Bone marrow (tissue), 2 donors: ENCODE measurements around the gene STK32C.

ENCODE experiments used
- DNase-seq, 2 donors: peaks; one replicate each; lab custom pipeline; 2025; lab: John Stamatoyannopoulos, UW

Gene STK32C

DNA sequence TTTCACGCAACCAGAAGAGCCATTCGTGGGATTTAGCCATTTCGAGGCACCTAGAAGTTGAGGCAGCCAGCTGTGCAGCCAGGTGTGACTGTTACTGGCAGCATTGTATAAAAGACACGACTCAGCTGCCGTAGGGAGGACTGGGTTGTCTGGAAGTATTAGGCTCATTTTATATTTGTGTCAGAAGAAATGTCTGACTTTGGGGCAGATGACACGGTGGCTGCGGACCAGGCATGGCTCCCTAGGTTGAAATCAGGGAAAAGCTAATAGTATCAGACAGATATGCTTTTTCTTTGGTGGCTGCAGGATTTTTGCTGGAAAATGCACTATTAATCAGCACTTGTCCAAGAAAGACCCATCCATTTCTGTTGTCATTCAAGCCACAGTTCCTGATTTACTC lies 125.2 kb downstream of the STK32C start:
- no peak for DNase-seq

DNA sequence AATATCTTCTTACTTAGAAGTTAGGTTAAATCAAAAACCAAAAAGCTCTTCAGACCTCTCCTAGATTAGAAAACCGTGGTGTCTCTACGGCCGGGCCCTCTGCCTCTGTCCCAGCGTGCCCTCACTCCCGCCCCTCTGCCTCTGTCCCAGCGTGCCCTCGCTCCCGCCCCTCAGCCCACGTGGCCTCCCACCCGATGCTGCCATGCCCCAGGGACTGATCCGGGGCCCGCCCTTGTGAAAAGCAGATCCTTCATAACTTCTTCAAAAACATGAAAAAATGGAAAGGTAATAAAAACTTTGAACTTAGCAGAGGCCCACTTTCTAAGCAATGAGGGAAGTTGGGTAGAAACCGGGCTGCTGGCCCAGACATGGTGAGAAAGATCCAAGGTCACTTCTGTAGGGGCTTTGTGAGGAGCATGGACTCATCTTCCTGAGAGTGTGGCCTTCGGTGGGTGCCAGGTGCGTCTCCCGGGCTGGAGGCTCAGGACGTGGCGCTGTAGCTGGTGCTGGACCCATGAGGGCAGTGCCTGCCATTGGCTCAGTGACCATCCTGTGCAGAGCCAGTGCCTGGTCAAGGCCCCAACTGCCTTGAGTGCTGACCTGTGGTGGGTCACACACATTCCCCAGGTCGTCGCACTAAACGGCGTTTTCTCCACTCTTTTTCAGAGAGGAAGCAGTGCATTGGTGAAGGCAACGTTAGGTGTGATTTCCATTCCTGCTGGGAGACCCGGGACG lies 125.9 kb downstream of the STK32C start:
- DNase-seq = no peak

DNA sequence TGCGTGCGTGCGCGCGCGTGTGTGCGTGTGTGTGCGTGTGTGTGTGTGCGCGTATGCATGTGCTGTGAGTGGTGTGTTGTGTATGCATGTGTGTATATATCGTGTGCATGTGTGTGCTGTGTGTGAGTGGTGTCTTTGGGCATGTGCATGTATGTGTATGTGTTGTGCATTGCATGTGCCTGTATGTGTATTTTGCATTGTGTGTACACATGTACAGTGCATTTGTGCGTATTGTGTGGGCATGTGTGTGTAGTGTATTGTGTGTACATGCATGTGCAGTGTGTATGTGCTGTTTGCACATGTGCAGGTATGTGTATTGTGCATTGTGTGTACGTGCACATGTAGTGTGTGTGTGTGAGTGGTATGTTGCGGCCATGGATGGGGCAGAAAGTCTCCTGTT lies 127.0 kb downstream of the STK32C start:
- DNase-seq = no peak

DNA sequence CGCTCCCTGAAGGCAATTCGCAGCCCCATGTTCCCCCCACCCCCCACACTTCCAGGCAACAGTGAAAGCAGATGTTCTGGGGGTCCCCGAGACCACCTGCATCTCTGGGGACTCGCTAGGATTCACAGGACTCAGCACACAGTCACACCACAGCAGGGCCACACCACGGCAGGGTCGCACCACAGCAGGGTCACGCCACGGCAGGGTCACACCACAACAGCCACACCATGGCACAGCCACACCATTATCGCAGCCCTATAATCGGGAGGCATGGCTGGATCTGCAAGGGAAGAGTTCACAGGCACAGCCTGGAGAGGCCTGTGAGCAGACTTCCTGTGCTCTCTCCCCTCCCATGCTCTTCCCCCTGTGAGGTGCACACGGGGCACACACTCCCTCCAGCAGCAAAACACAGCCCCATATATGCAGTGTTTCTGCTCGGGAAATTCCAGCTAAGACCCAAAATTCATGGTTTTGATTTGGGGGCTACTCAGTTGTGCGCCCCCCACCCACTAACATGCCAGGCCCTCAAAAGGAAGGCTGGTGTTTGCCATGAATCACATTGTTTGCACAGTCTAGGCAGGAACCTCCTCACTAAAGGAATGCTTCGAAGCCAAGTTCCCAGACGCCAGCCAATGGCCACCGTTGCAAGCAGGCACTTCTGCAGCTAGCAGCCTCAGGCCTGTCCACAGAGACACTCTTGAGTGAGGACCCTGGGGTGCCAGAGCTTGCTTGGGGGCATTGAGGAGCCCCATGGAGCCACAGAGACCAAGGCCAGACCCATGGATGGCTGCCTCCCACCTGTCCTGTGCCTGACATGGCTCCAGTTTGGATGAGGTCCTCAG lies 128.0 kb downstream of the STK32C start:
- no peak for DNase-seq

DNA sequence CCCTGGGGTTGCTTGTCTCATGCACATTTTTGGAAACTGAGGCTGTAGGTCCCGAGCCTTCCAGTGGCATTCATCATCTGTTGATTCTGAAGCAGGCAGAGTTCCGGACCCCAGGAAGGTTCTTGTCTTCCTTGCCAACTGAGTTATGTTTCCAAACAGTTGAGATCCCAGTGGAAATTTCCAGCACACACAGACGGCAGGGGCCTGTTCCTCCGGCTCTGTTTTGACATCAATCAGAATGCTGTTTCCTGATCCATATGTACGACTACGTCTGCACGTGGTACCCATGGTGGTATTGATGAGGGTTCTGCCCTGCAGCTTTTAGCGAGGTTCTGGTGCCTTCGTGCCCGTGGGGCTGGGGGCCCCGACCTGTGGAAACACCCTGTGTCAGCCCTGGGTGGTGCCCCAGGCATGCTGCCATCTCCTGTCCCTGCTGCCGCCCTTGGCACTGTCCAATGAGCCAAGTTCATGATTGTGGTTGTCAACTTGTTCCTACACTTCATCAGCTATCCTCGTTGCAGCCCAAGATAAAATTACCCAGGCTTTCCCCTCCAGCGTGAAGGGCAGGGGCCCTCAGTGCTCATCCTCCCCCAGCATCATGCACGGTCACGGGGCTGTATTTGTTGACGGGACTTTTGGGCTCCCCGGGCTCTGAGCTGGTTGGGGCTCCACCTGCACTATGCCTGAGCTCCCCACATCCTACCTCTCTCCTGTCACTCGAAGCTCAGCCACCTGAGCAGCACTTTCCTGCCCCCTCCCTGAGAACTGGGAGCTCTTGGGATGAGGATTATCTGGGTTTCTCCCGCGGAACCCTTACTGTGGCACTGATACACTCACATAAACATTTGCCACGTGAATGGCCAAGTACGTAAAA lies 128.8 kb downstream of the STK32C start:
- DNase-seq = no peak

DNA sequence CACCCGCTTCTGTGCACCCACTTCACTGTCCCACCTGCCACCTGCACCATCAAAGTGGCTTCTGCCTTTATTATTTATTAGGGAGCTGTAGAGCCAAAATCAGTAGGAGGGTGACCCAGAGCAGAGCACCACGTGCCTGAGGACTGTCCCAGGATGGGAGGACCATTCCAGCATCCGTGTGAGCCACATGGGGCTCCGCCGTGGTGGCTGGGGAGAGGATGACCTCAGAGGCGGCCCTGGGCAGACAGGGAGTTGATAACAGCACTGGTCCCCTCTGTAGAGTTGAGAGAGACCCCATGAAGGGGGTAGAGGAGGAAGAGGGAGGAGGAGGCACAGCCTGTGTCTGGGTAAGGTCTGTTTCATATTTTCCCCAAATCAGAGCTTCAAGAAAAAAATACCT lies 129.7 kb downstream of the STK32C start:
- no peak for DNase-seq

DNA sequence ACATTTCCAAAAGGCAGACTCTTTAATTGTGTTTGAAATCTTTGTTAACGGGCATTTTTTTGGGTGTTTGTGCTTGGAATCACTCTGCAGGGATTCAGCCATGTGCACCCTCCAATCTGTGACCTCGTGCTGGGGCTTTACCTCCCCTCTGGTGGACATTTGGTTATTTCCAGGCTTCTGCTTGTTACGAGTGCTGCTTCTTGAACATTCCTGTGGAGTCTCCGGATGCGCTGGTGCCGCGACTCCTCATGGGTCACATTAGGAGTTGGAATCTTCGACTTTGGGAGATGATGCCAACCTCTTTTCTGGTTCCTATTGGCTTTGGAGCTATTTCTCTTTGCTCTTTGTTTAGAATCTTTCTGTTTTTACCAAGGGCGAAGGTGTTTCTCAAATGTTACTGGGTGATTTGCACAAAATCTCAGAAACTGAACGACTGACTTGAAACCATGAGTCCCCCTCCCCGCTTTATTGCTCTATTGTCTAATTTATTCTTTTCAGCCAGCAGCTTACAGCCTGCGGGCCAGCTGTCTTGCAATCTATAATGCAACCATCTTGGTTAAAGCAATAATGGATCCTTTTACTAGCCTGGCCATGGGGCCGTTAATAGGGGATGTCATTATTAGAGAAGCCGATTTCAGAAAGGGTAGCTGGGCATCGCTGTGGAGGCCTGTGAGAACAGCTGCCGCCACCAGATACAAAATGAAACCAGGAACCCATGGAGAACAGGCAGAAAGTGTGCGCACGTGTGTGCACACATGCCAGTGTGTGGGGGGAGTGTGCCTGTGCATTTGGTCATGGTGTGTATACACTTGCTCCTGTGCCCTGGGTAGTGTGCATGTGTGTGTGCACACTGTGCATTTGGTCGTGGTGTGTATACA lies 130.9 kb downstream of the STK32C start:
- no peak for DNase-seq

DNA sequence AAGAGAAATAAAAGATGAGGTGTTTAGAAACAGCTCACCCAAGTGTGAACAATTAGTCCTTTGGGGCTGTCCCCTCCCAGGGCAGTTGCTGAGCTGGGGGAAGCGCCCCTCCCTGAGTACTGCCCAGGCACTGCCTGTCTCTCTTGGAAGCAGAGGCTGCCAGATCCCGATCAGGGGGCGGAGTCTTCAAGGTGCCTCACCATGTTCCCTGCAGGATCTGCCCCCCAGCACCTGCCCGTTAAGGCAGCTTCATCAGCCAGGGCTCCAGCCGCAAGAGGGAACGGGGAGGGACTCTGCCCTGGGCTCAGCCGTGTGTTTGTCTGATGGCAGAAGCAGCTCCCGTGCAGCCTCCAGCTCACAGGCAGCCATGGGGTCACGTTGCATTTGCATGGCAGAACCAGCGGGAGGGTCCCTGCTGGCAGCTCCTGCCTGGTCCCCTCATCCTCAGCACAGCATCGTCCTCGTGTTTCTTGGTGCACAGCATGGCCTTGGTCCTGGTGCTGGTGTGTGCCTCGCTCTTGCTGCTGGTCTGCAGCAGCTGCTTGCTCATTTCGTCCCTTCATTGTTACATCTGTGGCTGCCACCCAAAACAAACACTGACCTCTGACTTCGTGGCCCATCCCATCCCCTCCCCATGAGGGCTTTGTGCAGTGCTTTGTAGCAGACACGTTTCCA lies 131.7 kb downstream of the STK32C start:
- DNase-seq = no peak

DNA sequence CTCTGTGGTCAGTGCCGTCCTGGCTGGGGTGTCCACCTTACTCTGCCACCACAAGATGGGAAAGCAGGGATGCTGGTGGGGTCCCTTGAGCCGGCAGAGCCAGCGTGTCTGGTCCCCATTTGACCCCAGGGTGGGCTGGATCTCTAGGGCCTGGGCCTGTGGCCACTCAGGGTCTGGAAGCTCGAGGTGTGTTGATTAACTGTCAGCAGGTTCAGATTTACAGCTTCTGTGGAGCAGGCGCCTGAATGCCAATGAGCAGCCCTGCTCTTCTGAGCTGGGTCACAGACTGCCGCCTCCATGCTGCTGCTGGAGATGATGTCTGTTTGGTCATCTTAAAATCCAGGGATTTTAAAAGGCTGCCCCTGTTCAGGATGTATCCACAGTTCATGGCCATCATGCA lies 132.3 kb downstream of the STK32C start:
- DNase-seq = no peak

DNA sequence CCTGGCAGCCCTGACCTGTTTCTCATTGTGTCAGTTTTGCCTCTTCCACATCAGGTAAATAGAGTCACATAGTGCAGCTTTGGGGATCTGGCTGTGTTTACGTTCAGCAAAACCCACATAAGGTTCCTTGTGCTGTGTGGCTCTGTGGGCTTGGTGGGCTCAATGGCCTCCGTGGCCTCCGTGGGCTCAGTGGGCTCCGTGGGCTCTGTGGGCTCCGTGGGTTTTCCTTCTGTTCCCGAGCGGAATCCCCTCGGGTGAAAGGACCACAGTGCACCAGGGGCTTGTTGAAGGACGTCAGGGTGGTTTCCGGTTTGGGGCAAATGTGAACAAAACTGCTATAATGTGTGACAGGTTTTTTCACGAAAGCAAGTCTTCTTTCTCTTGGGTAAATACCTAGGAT lies 133.5 kb downstream of the STK32C start:
- DNase-seq = no peak

DNA sequence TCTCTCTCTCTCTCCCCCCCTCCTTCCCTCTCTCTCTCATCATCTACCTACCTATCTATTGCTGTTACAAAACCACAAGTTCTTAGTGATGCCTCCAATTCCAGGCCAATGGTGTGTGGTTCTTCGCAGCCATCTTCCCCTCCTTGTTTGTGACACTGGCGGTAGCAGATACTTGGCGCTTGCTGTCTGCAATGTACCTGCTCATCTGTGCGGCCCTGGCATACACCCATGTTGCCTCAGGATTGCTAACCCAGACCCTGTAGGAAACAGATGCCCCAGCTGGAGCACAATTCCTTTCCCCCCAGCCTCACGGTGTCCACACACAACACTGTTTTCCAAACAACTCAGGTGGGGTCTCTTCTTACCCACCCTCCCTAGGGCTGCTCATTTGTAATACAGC lies 134.6 kb downstream of the STK32C start:
- DNase-seq = no peak

DNA sequence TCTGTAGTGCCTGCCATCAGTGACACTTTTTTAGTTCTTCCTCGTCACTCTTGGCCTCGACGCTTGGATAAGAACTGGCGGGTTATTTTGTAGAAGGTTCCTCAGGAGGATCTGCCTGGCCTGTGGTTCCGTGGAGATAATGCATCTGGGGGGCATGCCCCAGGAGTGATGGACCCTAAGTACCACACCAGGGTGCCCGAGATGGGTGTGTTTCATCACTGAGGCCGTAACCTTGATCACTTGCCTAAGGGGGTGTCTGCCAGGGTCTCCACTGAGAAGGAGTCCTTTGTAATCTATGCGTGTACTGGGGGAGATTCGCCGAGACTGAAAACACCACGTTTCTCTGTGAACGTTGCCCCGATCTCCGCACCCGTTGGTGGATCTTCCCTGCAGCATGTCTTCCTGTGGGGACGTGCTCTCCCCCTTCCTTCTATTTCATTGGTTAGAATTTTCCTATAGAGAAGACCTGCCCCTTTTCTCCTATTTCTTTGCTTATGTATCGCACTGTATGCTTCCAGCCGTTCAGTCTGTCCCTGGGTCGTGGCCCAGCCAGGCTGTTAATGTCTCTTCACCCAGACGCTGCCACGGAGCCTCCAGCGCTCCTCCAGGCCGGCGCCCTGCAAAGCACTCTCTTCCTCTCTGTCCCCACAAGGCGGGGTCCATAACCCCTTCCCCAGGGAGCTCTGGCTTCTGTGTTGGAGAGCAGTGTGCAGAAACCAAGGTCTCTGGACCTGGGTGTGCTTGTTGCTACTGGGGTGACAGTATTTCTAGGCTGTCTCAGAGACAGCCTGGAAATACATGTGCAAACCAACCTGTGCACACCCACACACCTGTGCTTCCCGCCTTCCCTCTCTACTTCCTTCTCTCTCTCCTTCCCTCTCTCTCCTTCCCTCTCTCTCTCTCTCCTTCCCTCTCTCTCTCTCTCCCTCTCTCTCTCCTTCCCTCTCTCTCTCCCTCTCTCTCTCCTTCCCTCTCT lies 135.4 kb downstream of the STK32C start:
- no peak for DNase-seq

DNA sequence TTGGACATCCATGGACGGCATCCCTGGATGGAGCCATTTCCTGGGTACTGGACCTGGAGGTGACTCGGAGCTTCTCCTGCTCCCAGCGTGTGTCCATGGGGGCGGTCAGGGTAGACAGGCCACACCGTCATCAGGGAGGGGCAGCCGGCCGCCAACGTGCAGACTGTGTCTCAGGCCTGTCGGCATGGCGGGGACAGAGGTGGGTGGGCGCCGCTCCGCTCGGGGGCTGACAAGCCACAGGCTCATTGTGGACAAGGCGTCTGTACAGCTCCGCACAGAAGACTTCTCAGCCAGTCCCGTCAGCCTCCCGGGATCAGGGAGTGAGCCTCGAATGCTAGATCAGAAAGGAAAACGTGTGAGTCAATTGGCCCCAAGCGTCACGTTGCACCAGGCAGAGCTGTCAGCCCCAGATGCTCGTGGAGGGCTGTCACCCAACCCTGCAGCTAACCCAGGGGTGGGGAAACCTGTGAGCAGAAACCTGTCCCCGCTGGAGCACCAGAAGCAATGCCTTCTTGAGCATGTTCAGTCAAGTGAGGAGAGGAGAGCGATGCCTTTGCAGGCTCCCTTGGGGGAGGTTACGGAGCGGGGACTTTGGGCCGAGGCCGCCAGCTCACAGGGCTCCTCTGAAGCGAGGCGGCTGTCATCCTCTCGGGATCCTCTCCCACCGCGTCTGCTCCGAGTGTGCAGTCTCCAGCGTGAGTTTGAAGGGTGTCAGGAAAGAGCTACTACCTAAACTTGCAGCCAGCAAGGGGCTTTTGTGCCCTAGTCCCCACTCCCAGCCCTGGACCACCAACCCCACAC lies 137.0 kb downstream of the STK32C start:
- no peak for DNase-seq

DNA sequence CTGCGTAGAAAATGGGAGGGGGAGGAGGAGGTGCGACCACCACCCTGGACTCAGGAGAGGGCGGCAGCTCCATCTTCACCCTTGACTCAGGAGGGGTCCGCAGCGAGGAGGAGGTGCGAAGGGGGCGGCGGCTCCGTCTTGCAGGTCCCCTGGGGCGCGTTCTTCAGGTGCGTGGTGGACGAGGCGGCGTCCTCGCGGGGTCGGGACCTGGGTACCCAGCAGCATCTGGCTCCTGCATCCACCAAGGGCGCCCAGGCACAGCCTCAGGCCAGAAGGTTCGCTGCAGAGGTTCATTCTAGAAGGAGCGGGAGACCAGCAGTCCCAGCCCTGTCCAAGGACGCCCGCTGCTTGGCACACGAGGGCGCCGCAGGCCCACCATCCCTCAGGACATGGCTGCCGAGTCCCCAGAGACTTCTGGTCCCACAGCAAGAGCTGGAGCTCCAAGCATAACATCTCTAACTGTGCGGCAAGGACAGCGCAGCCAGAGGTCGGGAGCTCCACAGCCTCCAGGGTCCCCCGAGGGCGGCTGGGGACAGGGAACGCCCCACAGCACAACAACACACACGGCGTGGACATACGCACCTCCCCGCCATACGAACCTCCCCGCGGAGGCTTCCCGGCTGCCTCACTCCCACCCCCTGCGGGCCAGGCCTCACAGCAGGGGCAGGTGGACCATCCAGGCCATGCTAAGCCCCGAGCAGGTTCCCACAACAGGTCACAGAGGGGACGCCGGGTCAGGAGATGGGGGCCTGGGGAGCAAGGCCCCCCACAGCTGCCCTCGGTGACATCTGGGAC lies 137.8 kb downstream of the STK32C start:
- no peak for DNase-seq

DNA sequence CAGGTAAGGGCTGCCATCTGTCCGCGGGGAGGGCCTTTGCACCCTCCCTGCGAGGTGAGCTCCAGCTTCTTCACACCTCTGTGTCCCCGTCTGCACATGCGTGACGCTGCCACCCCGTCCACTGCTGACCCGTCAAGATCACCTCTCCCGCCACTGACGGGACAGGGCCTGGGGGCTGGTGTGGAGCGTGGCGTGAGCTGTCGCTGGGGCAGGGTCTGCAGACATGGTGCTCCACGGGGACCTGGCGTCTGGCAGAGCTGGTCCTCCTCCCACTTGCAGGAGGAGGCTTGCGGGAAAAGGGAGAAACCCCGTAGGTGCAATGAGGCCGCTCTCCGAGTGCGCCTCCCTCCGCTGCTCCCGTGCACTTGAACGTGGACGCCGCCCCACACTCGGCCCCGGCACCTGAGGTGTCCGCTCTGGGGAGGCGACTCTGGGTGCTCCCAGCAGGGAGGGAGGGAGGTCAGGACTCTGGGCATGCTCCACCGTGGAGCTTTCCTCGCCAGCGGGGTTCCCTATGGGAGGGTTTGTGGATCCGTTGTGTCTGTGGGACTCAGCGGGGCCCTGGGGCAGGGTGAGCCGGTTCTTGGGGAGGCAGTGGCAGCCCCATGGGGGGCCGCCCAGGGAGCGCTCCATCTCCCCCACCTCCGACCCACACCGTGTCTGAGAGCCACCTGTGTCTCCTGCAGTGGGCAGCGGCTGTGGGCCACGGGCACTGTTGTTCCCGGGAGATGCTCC lies 138.6 kb downstream of the STK32C start:
- DNase-seq = no peak

DNA sequence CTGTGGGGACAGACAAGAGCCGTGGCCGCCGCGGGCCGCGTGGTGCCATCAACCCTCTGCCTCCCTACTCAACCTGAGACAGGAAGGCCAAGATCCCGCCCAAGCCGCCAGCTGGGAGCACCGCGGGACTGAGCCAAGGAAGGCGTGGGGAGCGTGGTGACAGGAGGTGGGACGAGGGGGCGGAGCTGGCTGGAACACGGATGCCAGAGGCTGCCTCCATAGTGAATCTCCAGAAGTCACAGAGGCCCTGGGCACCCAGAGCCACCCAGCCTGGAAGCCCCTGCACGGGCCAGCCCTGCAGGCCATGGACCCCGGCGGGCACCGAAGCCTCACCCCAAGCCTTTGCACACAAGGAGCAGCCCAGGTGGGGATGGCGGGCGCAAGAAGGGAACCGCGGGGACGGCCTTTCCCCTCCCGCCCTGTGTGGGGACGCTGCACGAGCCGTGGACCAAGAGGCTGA lies 139.1 kb downstream of the STK32C start:
- DNase-seq = no peak

DNA sequence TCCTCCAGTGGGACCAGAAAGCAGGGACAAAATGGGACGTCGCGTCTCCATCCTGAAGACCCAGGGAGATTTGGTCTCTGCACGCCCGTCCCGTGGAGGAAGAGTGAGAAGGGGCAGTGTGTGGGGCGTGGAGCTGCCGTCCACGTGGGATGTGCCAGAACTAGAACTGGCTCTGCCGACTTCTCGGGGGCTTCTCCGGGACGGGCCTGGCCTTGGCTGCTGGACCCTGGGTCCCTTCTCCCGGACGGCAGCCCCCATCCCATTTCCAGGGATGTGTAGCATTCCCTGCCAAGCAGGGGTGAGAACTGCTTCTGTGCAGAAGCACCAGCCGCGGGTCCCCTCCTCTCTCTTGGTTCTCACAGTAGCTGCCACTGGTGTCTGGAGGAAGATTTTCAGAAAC lies 139.8 kb downstream of the STK32C start:
- DNase-seq = no peak
